ENCODE data around the gene CACNB3. TPM values are rescaled to one million over a fixed set of nuclear protein-coding genes. Genes with fewer than 3 reads are reported as not detected.

CACNB3 gene
- total RNA-seq, 1 donor from 2014 or later = 41.6 TPM

DNA sequence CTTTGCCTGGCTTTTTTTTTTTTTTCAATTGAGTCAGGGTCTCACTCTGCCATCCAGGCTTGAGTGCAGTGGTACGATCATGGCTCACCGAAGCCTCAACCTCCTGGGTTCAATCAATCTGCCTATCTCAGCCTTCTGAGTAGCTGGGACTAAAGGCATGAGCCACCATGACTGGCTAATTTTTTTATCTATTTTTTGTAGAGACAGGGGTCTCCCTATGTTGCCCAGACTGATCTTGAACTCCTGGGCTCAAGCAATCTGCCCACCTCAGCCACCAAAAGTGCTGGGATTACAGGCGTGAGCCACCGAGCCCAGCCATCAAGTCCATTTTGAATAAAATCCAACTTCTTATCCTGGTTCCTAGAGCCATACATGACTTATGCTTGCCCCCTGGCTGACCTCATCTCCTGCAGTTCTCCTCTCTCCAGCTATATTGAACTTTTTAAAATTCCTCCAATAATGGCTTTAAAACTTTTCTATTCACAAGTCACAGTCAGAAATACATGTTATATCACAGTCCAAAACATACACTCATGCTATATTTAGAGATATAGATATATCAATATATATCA lies 57.7 kb downstream of the CACNB3 start:
- FAIRE-seq = no peak
- no peak for DNase-seq (ENCODE audit: low spot score in 2 of 2)

Small RNA genes within 50 kb of the gene (small RNA-seq; reads per million reads assigned to genes)
- not detected for gene MIR4701
- not detected for gene RF00019

Other genes with a start within 250 kb of the CACNB3 start
- gene LALBA, start 248.4 kb upstream of the CACNB3 start, total RNA-seq = not detected
- gene KANSL2, start 136.3 kb upstream of the CACNB3 start, total RNA-seq = 78.3 TPM
- 34.6 TPM for gene CCNT1, start 101.8 kb upstream of the CACNB3 start, total RNA-seq
- 25.7 TPM for gene ADCY6, start 29.4 kb upstream of the CACNB3 start, total RNA-seq
- 55.8 TPM for gene DDX23, start 33.7 kb downstream of the CACNB3 start, total RNA-seq
- gene RND1, start 47.4 kb downstream of the CACNB3 start, total RNA-seq = 24.9 TPM
- 3.3 TPM for gene FKBP11, start 107.0 kb downstream of the CACNB3 start, total RNA-seq
- 67.7 TPM for gene ARF3, start 139.0 kb downstream of the CACNB3 start, total RNA-seq
- gene WNT10B, start 153.2 kb downstream of the CACNB3 start, total RNA-seq = 3.7 TPM
- gene WNT1, start 159.8 kb downstream of the CACNB3 start, total RNA-seq = not detected
- 14.7 TPM for gene DDN, start 180.9 kb downstream of the CACNB3 start, total RNA-seq
- 29.3 TPM for gene PRKAG1, start 200.3 kb downstream of the CACNB3 start, total RNA-seq
- 14.7 TPM for gene KMT2D, start 242.3 kb downstream of the CACNB3 start, total RNA-seq